Gastroesophageal sphincter (tissue), 3 donors: ENCODE results near the gene PFN2.

Experiments used
- EP300 ChIP-seq: sonication (generic); formaldehyde crosslinking; IDR thresholded peaks from one replicate; pipeline ENCODE4 v1.6.1; 2017; ENCODE audit warnings: antibody characterized with exemption, mild to moderate bottlenecking
- POLR2A ChIP-seq, 2 donors: fragments of 450-650 bp; IDR thresholded peaks; one replicate each; pipeline ENCODE4 v1.6.1; 2017; ENCODE audit warnings: antibody characterized with exemption in 2 of 2, mild to moderate bottlenecking in 2 of 2, moderate library complexity in 1 of 2
- POLR2AphosphoS5 ChIP-seq: sonication (generic); formaldehyde crosslinking; IDR thresholded peaks from one replicate; pipeline ENCODE4 v1.6.1; 2017; ENCODE audit warnings: antibody characterized with exemption
- TF ChIP-seq, protein P1 (sequence below), 4 experiments: fragments of 200-600 bp in 2 of 4; fragments of 450-650 bp in 2 of 4; sonication (generic) in 1 of 4; IDR thresholded peaks; one replicate each; pipeline ENCODE4 v1.5.1; 2017 to 2019; ENCODE audit warnings: antibody characterized with exemption in 4 of 4, mild to moderate bottlenecking in 2 of 4, moderate library complexity in 2 of 4

DNA sequence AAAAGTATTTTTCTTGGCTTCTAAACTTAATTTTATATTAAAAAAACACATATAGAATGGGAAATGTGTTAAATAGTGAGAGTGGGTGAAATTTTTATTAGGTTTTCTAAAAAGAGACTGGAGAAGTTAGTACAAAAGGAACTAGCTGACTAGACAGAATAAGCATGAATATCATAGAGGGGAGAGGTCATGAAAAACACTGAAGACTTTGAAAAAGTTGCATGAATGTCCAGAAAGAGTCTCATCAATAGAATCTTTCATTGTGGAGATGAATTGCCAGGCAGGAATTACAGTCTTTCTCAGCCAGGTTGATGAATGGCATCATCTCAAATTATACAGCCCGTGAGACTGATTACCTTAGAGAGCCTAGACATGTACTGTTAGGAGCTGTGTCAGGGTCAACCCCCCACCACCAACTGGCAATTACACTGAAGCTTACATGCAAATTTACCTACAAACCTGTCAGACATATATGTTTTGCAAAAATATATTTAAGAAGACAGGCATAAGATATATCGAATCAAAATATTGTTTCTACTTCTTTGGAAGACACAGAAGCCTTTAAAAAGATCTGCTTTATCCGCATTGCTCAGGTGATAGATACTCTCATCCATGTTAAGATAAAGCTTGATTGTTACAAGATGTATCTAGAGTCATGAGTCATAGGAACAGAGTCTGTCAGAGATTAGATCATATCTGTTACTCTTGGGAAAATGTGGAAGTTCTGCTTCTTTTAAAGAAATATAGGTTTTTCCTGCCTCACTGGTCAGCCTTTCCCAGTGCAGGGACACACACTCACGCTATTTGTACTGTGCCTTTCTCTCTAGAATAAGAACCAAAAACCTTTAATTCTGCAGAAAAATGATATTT is 34.8 kb upstream of the PFN2 start:
- TF ChIP-seq, protein P1, sequence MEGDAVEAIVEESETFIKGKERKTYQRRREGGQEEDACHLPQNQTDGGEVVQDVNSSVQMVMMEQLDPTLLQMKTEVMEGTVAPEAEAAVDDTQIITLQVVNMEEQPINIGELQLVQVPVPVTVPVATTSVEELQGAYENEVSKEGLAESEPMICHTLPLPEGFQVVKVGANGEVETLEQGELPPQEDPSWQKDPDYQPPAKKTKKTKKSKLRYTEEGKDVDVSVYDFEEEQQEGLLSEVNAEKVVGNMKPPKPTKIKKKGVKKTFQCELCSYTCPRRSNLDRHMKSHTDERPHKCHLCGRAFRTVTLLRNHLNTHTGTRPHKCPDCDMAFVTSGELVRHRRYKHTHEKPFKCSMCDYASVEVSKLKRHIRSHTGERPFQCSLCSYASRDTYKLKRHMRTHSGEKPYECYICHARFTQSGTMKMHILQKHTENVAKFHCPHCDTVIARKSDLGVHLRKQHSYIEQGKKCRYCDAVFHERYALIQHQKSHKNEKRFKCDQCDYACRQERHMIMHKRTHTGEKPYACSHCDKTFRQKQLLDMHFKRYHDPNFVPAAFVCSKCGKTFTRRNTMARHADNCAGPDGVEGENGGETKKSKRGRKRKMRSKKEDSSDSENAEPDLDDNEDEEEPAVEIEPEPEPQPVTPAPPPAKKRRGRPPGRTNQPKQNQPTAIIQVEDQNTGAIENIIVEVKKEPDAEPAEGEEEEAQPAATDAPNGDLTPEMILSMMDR (IDR thresholded peaks at IDR 0.05), result no peak
- TF ChIP-seq POLR2A (IDR thresholded peaks at IDR 0.05) (no peak), POLR2AphosphoS5 (no peak), EP300 (no peak)
